ENCODE data around the gene PPM1J.

Gene PPM1J

GRCh38 chr1:112686417-112686816, 28.7 kb downstream of the PPM1J start:
- DNase-seq = no peak

- no peak for DNase-seq
These were observed 29.2 kb downstream of the PPM1J start for GRCh38 chr1:112685913-112686312.

- no peak for DNase-seq
These were observed 36.5 kb downstream of the PPM1J start for GRCh38 chr1:112678605-112679004.

- DNase-seq = no peak
These were observed 37.6 kb downstream of the PPM1J start for GRCh38 chr1:112677501-112677900.

- no peak for DNase-seq
These were observed 38.6 kb downstream of the PPM1J start for GRCh38 chr1:112676543-112676942.

GRCh38 chr1:112675728-112676381, 39.3 kb downstream of the PPM1J start:
- no peak for DNase-seq

- peak; percentile 78 for DNase-seq
These were observed 40.0 kb downstream of the PPM1J start for GRCh38 chr1:112674986-112675727.

- DNase-seq = peak; percentile 81
These were observed 40.6 kb downstream of the PPM1J start, which contains the start of gene MOV10 for GRCh38 chr1:112674440-112674985. Gene MOV10 (plus strand): TSS chr1:112674659. CDS start chr1:112674913, 254 bp downstream.

- no peak for DNase-seq
These were observed 41.3 kb downstream of the PPM1J start for GRCh38 chr1:112673592-112674439.

- no peak for DNase-seq
These were observed 42.3 kb downstream of the PPM1J start for GRCh38 chr1:112672842-112673241.

- DNase-seq = no peak
These were observed 43.1 kb downstream of the PPM1J start for GRCh38 chr1:112672009-112672408.

- DNase-seq = no peak
These were observed 48.2 kb downstream of the PPM1J start for GRCh38 chr1:112666946-112667345.

GRCh38 chr1:112665857-112666256, 49.3 kb downstream of the PPM1J start:
- no peak for DNase-seq
